ENCODE results near the gene RBFOX1.

DNA sequence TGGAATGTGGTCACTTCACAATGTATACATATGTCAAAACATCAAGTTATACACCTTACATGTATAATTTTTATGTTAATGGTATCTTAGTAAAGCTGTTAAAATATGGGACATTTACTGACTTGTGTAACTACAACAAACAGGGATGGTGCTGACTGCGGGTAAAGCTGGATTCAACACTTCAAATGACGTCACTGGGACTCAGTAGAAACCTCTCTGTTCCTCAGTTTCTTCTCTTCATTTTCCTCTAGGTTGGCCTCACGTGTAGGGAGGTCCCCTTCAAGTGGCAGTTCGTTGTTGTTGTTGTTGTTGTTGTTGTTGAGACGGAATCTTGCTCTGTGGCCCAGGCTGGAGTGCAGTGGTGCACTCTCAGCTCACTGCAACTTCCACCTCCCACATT lies 182.9 kb downstream of the RBFOX1 start:
- TF ChIP-seq, protein P1, sequence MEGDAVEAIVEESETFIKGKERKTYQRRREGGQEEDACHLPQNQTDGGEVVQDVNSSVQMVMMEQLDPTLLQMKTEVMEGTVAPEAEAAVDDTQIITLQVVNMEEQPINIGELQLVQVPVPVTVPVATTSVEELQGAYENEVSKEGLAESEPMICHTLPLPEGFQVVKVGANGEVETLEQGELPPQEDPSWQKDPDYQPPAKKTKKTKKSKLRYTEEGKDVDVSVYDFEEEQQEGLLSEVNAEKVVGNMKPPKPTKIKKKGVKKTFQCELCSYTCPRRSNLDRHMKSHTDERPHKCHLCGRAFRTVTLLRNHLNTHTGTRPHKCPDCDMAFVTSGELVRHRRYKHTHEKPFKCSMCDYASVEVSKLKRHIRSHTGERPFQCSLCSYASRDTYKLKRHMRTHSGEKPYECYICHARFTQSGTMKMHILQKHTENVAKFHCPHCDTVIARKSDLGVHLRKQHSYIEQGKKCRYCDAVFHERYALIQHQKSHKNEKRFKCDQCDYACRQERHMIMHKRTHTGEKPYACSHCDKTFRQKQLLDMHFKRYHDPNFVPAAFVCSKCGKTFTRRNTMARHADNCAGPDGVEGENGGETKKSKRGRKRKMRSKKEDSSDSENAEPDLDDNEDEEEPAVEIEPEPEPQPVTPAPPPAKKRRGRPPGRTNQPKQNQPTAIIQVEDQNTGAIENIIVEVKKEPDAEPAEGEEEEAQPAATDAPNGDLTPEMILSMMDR (conservative IDR thresholded peaks at IDR 0.05; ENCODE audit: low read length): no peak
- no peak for TF ChIP-seq EZH2phosphoT487 (IDR thresholded peaks at IDR 0.05; ENCODE audit: borderline replicate concordance)
